Epithelial cell of prostate (primary cell): ENCODE measurements around the gene NOXRED1.
A peak's percentile ranks its signal among the peaks of the same experiment; 100 is the strongest.
"Not testable (repeated sequence)": the region's sequence is repeated elsewhere in the genome, so short reads cannot be mapped to it uniquely, and the experiment has no call there.

Experiments used
- DNase-seq: peaks from one replicate; pipeline ENCODE4 v3.0.0-alpha.2; 2011; ENCODE audit warnings: low read depth, low spot score
- H3K27ac ChIP-seq: fragments of 450-650 bp; 2 replicates; pipeline ENCODE4 v1.5.1; 2017; ENCODE audit warnings: mild to moderate bottlenecking

NOXRED1 gene, protein sequence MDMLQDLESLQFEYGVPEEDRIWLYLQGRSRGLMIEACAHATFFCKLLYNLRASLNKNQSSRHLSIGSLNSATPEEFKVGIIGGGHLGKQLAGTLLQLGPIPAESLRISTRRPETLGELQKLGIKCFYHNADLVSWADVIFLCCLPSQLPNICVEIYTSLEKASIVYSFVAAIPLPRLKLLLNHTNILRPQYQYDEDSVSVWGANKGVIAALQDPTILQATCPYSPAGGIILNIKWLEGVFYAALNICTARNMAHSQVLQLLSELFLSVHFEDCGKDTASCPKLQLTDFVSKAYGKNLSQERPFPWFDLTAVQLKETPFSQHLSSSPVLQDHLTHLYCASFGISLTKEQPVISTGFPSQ

DNA sequence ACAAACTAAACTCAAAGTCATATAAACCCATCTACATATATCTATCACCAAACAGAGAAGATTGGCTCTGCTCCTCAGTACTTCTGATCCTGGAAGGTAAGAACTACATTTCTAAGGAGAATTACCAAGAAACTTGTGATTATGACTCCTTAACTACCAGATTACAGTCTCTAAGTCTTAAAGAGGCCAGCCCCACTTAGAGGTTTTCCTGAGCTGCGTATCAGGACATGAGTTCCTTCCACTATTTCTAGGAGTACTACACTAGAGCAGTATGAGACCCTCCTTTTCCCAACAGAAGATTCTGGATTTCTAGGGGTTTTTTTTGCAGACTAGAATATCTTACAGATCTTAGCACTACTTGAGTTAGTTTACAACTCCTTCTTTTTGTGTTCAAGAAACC is at the start of gene NOXRED1:
Gene NOXRED1, minus strand, starts transcription at position 101 of the 400 bp plus-strand sequence. CDS start 634 bp downstream, outside the sequence.
- no peak for DNase-seq
- no peak within 1 kb of the TSS for H3K27ac ChIP-seq

DNA sequence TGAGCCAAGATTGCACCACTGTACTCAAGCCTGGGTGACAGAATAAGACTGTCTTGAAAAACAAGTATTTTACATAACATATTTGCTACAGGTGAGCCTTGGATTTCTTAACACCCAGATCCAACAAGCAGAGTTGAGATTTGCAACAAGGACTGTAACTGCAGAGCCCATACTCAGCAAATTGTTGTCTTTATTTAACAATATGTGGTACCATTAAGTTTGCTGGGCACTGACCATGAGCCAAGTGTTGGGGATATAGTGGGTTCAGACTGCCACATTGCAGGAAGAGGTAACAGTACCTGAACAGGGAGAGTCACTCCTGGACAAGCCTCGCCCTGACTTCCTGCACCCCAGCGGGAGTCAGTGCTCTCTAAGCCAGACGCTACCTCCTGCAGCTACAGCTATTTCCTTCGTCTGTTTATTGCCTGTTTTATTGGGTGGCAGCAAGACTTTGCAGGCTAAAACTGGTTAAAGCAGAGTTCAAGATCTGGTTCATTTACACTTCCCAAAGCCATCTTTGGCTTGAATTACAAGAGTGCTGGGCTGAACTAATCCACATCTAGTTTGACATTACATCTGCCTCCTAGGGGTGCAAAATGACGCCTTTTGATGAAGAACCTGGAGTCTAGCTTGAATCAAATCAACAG is 47.0 kb upstream of the NOXRED1 start:
- no peak overlapping the region for H3K27ac ChIP-seq
- DNase-seq, result no peak

DNA sequence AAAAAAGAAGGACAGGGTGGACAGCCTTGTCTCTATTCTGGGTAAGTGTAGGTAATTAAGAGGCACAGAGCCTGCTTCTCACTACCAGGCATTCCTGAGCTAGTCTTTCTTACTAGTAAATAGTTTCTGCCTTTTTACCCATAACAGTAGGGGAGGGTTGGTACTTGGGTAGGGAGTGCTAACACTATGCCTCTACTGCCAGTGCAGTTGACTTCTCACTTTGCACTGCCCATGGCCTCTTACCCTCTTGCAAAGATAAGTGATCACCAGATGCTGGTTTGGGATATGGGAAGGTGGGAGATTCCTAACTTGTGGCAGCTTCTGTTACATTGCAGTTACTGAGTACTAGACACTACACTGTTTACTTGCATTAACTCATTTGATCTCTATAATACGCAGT is 46.2 kb upstream of the NOXRED1 start:
- H3K27ac ChIP-seq, result no peak overlapping the region
- no peak for DNase-seq

DNA sequence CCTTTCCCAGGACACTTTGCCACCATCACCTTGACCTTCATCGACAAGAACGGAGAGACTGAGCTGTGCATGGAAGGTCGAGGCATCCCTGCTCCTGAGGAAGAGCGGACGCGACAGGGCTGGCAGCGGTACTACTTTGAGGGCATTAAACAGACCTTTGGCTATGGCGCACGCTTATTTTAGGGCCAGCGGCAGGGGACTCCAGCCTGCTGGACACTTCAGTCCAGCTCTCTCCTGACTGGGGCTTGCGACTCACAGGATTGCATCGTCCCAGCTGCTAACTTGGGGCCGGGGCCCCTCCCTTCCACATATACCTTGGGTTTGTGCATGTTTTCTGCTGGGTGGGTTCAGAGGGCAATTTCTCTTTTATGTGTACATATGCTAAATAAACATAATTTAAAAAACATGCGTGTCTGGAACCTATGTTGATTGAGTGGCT is 45.8 kb upstream of the NOXRED1 start:
- DNase-seq, result no peak

DNA sequence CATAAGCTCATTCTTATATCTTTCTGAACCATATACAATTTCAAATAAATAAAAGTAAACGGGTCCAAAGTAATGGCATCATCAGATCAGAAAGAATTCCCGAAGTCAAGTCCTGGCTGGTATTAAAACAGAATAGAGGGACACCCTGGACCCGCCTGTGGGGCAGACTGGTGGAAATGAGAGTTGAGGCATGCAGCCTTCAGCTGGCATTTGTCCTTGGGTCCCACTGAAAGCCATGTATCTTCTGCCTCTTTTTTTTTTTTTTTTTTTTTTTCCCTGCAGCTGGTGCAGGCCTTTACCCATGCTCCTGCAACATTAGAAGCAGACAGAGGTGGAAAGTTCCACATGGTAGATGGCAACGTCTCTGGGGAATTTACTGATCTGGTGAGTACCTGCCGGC is 44.5 kb upstream of the NOXRED1 start:
- no peak for DNase-seq
- H3K27ac ChIP-seq, result no peak overlapping the region

More for the DNA sequence above, 45.8 kb upstream of the NOXRED1 start:
- no peak overlapping the region for H3K27ac ChIP-seq

DNA sequence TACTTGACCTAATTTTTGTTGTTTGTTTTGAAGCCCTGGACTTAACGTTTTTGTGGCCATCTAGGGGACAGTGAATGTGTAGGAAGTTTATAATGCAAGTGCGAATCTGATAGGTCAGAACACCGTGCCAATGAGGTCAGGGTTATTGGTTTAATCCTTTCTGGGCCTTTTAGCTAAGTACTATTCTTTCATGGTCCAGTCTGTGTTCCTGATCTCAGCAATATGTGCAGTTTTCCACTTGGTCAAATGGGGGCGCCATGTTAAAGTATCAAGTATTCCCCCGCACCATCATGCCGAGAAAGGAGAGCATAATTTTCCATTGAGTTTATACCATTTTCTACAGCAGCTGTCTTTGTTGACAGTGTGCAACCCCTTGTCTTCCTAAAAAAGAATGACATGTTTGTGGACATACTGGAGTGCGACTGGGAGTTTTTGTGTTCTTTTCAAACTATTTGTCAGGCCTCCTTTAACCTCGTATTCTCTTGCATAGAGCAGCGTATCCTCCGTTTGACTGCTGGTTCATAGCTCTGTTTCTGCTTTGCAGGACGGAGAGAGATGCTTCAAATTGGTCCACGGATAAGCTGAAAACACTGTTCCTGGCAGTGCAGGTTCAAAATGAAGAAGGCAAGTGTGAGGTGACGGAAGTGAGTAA is 35.9 kb upstream of the NOXRED1 start:
- no peak for DNase-seq
- H3K27ac ChIP-seq, result no peak overlapping the region

DNA sequence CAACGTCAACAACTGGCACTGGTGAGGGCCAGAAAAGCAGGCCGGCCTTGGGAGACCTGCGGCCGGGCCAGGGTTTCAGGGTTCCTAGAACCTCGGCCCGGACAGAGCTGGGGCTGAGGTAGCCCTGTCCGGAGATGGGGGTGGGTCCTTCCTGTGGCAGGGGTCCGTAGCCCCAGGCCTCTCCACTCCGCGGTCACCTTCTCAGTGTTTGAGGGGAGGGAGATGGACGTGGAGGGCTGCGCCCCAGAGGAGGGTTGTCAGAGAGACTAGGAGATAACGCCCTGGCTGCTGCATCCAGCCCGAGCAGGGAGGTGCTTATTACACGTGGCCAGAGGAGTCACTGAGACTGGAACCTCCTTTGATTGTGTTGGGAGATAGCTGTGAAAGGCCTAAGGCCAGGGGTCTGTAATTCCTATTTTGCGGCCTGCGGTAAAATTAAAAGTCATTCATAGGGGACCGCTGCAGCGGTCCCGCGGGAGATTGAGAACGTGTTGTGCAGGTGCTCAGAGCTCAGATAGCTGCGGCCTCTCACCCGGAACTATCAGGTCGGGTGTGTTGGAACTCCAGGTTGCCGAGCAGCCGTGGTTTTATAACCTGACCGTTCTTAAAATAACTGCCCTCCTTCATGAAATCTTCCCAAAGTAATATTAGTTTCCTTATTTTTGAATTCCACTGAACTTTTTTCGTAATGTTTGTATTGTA is 35.1 kb upstream of the NOXRED1 start:
- peak overlapping the region; percentile 90 for H3K27ac ChIP-seq
- no peak for DNase-seq

DNA sequence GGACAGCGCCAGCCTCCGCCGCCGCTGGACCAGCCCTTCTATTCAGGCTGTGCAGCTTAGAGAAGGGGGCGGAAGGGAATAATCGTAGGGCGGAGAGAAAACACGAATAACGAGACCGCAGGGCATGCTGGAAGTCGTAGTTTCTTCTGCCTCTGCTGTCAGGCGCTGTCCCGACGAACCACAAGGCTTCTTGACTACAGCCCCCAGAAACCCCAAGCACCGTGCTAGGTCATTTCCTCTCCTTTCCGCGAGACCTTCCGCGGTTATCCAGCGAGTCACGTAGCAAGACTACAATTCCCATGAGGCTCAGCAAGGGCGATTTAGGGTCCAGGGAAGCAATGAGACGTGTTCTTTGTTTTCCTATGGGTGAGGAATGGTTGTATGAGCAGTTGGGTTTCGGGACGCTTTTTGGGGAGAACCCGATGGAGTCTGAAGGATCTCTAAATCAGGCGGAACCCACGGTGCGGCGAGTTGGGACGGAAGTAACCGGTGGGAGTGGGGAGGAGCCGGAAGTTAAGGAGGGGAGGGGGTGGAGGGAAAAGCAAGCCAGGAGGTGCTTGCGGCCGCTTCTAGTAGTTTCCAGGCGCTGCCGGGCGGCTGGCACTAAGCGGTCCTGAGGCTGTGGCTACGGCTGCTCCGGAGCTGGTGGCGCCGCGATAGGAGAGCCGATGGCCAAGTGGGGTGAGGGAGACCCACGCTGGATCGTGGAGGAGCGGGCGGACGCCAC is 34.4 kb upstream of the NOXRED1 start, which contains the start of the genes AHSA1 and VIPAS39:
Gene AHSA1, plus strand, starts transcription at position 572 of the 727 bp plus-strand sequence. Its CDS starts 97 bp downstream, at position 669.
Gene VIPAS39, minus strand, starts transcription at position 80 of the 727 bp plus-strand sequence. CDS start 3,499 bp downstream, outside the sequence.
- H3K27ac ChIP-seq, result peak within 1 kb of the TSS; percentile 90
- DNase-seq, result peak; percentile 99

DNA sequence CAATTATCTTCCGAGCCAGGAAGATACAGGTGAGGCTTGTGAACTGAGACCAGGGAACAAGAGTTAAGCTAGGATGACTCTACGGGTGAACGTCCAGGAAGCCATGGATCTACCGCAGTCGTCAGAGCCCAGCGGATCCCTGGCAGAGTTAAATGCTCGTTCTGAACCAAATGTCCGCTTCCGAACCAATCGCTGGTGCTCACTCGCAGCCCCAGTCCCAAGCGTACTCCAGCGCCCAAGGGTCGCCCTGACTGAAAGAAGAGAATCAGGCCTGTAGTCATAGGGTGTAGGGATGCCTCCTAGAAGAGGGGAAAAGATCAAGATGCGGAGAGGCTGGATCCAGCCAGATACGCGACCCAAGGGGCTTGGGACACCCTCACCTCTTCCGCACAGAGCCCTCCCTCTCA is 33.8 kb upstream of the NOXRED1 start:
- DNase-seq, result no peak
- H3K27ac ChIP-seq, result peak overlapping the region; percentile 90

DNA sequence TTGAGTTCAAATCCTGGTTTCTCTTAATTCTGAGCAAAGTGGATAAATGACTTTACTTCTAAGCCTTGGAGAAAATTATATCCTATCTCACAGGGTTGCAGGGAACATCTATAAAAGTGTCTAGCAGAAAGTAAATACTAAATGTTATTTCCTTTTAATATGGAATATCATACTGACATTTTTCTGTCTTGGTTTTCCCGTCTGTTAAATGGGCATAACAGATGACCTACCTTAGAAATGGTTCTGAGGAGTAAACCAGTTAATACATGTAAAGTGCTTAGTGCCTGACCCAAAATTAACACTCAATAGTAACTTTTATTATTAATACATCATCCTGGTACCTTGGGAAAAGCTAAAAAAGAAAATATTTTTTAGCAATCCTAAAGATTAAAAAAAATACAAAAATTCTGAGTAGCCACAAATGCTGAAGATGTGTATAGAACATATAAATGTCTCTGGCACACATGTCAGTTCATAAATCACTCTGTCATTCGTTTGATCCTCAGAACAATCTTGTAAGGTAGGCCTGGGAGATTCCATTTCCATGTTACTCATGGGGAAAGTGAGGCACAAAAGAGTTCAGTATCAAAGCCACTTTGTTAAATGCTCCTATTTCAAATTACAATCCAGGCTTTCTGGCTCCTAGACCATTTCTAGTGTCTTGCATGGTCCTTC is 32.8 kb upstream of the NOXRED1 start:
- DNase-seq, result no peak
- no peak overlapping the region for H3K27ac ChIP-seq

DNA sequence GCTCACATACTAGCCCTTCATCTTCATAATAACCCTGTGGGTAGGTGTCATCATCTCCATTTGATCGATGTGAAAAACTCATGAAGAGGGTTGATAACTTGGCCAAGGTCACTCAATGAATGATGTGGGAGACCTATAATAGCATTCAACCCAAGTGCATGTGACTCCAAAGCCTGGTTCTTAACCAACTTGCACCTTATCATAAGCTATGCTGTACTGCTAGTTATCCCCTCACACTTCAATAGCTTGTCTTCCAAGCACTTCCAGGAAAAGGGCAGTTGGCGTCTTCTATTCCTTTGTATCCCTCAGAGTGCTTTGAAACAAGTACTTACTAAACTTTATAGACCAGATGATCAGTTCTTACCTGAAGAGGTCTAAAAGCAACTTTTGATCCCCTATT is 18.9 kb upstream of the NOXRED1 start:
- no peak overlapping the region for H3K27ac ChIP-seq
- DNase-seq, result no peak

DNA sequence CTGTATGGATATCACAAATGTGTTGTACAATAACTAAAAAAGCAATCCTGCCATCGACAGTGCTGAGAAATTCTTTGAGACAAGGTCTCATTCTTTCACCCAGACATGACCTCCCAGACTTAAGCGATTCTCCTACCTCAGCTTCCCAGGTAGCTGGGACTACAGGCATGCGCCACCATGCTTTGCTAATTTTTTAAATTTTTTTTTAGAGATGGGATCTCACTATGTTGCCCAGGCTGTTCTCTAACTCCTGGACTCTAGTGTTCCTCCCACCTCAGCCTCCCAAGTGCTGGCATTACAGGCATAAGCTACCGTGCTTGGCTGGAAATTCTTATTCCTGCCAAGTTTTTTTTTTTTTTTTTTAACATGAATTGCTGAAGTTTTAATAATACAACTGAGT is 16.5 kb upstream of the NOXRED1 start:
- no peak overlapping the region for H3K27ac ChIP-seq
- DNase-seq, result no peak

DNA sequence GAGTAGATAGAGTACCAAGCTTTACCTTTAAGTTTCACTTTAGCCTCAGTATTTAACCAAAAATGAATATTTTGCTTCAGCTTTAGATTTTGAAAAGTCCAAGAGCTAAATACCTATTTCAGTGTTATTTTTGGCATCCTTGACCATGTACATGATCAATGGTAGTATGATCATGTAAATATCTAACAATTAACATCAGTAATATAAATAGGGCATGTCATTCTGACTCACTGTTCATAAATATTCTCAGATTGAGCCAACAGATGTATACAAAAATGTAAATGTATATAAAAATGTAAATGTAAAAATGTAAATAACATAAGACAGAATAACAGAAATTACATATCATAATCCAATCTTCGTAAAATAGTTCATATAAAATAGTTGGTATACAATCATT is 15.3 kb upstream of the NOXRED1 start:
- no peak for DNase-seq
- no peak overlapping the region for H3K27ac ChIP-seq

DNA sequence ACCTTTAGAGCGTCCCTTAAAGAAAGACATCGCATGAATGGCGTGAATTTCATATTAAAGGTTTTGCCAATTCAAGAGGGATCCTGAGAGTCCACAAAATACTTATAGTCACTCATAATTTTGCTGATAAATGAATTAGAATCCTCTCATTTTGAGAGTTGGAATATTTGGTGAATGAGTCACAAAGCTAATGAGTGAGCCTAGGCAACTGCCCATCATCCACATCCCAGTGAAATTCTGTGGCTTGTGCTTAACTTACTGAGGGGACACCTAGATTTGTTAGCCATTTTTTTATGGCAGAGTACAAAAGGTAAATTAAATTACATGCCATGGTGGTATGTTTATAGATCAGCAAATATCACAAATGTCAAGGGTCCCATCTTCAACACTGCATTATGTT is 12.7 kb upstream of the NOXRED1 start:
- H3K27ac ChIP-seq, result no peak overlapping the region
- DNase-seq, result no peak

DNA sequence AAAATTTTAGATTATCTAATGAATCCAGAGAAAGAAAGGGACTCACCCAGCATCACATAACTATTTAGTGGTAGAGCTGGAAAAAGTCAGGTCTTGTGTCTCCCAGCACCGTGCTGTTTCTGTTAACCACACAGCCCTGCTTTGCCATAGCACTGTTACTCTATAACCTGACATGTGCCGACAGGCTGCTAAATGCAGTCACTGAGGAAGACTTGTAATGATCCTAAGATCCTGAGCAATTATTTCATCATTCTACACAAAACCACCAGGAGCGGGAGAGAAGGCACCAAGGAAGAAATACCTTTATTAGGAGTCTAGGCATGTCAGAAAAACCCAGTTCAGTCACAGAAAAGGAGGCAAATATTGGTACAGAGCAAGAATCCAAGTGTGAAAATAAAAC is 3.1 kb upstream of the NOXRED1 start:
- no peak for DNase-seq
- no peak overlapping the region for H3K27ac ChIP-seq

DNA sequence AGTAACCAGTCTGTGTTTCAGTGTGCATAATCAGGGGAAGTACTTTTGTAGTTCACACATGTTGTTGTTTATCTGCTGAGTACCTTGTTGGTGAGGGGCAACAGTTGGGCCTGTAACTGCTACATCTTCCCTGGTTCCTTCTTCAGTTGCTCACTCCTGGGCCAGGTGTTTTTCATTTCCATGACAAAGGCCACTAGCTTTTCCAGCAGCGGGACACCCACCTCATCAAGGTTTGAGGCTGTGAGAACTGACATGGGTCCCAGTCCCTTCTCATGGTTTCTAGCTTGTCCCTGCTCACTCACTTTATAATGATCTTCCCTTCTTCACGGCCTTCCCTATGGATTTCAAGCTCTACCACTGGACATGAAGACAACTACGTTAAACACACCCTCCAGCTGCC is 1.5 kb upstream of the NOXRED1 start:
- no peak overlapping the region for H3K27ac ChIP-seq
- DNase-seq, result no peak

DNA sequence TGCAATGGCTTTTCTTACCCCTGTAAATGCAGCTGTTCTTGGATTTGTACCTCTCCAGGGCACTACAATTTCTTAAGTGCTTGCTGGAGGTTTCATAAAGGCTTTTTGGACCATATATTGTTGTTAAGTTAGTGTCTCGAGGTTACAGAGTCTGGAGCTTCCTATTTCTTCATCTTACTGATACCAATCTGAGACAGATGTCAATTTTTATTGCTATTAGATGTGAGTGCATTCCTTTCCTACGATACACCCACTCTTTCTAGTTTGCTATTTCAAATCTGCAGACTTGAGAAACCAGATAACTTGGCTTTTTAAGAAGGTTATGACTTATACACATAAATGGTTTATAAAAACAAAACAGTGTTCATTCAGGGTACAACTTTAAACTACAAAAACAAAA is 2.1 kb downstream of the NOXRED1 start:
- no peak for DNase-seq
- no peak overlapping the region for H3K27ac ChIP-seq

DNA sequence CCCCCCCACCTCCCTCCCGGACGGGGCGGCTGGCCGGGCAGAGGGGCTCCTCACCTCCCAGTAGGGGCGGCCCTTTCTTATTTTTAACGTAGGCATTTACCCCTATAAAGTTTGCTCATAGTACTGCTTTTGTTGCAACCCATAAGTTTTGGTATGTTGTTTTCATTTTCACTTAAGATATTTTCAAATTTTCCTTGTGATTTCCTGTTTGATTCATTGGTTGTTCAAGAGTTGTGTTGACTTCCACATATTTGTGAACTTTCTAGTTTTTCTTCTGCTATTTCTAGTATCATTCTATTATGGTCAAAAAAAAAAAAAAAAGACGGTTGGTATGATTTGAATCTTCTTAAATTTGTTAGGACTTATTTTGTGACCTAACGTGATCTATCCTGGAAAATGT is 6.5 kb downstream of the NOXRED1 start:
- DNase-seq, result no peak

DNA sequence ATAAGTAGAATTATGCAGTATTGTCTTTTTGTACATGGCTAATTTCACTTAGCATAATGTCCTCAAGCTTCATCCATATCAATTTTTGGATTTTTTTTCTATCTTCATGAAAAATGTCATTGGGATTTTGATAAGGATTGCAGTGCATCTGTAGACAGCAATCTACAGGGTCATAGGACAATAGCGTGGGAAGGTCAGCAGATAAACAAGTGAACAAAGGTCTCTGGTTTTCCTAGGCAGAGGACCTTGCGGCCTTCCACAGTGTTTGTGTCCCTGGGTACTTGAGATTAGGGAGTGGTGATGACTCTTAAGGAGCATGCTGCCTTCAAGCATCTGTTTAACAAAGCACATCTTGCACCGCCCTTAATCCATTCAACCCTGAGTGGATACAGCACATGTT is 7.2 kb downstream of the NOXRED1 start:
- DNase-seq, H3K27ac ChIP-seq: not testable (repeated sequence)

More for the DNA sequence above, 6.5 kb downstream of the NOXRED1 start:
- H3K27ac ChIP-seq, result no peak overlapping the region
